Hepatic stellate cell (primary cell): Measurements from ENCODE around the gene BMERB1.
A peak's percentile ranks its signal among the peaks of the same experiment; 100 is the strongest.
"Not testable (repeated sequence)": the region's sequence is repeated elsewhere in the genome, so short reads cannot be mapped to it uniquely, and the experiment has no call there.

Source experiments
- DNase-seq: peaks from one replicate; pipeline ENCODE4 v3.0.0; 2011; ENCODE audit warnings: low spot score

Gene BMERB1

DNA sequence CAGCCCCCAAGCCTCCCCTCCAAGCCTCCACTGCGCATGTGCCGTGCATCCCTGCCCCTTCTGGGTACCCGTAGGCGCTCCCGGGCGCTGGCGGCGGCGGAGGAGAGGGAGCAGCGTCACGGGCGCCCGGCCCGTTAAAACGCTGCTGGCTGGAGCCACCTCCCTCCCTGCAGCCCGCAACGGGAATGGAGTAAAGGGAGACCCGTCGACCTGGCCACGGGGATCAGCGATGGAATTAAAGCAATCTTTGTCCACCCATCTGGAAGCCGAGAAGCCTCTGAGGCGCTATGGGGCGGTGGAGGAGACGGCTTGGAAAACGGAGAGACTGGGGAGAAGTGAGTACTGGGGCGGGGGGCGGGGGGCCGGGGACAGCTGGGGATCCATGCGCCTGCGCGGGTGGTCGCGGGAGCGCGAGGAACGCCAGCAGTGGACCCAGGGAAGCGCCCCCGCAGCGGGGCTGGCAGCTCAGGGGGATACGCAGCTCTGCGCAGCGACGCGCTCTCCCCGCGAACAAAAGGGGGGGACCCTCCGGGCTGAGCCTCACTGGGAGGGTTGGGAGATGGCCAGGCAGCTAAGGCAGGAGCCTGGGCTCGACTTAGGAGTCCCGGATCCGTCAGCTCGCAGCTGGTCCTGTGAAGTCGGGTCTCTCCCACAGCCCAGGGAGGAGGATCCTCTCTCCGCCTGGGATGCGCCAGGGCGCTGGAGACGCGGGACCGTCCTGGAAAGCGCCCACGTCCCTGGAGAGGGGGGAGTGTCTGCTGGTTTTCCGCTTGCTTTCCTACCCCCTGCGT, at the start of gene BMERB1:
Gene BMERB1 (plus strand): TSS at position 164 of the 791 bp plus-strand sequence. CDS start 66 bp downstream, at position 230.
- peak; percentile 90 for DNase-seq

- not testable (repeated sequence) for DNase-seq
These were observed 46.3 kb upstream of the BMERB1 start for GRCh38 chr16:15388060-15388459.

GRCh38 chr16:15389916-15390315, 44.5 kb upstream of the BMERB1 start:
- not testable (repeated sequence) for DNase-seq

DNA sequence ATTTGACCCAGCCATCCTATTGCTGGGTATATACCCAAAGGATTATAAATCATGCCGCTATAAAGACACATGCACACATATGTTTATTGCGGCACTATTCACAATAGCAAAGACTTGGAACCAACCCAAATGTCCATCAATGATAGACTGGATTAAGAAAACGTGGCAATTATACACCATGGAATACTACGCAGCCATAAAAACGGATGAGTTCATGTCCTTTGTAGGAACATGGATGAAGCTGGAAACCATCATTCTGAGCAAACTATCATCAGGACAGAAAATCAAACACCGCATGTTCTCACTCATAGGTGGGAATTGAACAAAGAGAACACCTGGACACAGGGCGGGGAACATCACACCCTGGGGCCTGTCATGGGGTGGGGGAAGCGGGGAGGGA, 41.4 kb upstream of the BMERB1 start:
- not testable (repeated sequence) for DNase-seq

- not testable (repeated sequence) for DNase-seq
These were observed 38.5 kb upstream of the BMERB1 start, which contains the start of gene MPV17L for GRCh38 chr16:15395631-15396508. TSS of gene MPV17L (plus strand) at chr16:15395754. CDS start at chr16:15395898, 144 bp downstream.

GRCh38 chr16:15396509-15396829, 37.9 kb upstream of the BMERB1 start:
- not testable (repeated sequence) for DNase-seq

DNA sequence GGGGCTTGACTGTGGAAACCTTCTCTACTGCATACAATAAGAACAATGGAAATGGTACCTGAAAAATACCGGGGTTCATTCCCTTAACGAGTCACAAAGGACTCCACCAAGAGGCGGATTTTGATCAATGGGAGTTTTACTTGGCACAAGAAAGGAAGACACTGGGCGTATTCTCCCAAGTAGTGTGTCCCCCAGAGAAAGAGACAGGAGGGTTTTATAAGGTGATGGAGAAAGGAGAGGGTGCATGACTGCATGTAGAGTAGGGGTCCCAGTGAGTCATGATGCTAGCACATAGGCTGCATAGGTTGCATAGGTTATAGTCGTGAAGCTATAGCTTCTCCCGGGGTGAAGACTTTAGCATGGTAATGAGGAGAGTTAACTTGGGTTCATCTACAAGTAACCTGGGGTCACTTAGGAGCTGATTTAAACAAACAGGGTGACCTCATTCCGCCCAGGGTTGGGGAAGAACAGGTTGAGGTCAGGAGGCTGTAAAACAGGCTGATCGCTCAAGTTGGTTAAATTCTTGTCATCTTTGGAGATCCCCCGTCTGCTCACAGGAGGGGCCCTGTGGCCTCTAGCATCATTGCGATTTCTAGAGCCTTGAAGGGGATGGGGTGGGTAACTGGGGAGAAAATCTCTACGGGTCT, 37.3 kb upstream of the BMERB1 start:
- no peak for DNase-seq

DNA sequence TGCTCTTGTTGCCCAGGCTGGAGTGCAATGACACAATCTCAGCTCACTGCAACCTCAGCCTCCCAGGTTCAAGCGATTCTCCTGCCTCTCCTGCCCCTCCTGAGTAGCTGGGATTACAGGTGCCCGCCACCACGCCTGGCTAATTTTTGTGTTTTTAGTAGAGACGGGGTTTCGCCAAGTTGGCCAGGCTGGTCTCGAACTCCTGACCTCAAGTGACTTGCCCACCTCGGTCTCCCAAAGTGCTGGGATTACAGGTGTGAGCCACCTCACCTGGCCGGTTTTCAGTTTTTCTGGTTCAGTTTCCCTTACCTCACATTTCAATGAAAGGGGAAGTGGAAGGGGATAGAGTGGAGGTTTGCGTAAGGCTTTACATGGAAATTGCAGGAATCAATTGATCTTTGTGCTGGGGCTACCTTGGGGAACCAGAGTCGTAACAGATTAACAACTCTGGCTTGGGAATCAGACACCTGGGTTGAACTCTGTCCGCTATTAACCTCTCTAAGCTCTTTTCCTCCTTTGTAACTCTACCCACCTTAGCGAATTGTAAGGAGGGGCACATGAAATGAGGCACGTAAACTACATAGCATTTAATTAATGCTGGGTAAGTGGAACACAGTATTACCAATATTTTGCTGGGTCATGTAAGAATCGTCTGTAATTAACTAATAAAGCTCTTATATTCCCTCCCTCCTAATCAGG, 35.6 kb upstream of the BMERB1 start:
- DNase-seq, result no peak

GRCh38 chr16:15399317-15399716, 35.1 kb upstream of the BMERB1 start:
- no peak for DNase-seq

DNA sequence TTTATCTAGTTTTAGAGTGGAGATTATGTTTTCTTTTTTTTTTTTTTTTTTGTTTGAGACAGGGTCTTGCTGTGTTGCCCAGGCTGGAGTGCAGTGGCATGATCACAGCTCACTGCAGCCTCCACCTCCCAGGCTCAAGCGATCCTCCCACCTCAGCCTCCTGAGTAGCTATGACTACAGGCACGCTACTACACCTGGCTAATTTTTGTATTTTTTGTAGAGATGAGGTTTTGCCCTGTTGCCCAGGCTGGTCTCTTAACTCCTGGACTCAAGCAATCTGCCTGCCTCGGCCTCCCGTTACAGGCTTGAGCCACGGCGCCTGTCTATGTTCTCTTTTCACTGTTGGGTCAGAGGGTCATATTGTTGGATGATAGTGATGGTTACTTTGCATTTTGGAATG, 34.1 kb upstream of the BMERB1 start:
- DNase-seq, result not testable (repeated sequence)

GRCh38 chr16:15401972-15402371, 32.4 kb upstream of the BMERB1 start:
- DNase-seq, result no peak

GRCh38 chr16:15403392-15403995, 30.9 kb upstream of the BMERB1 start:
- no peak for DNase-seq

- DNase-seq, result not testable (repeated sequence)
These were observed 30.3 kb upstream of the BMERB1 start for GRCh38 chr16:15404091-15404490.

GRCh38 chr16:15404792-15405191, 29.6 kb upstream of the BMERB1 start:
- DNase-seq, result no peak

- DNase-seq, result not testable (repeated sequence)
These were observed 26.6 kb upstream of the BMERB1 start for GRCh38 chr16:15407756-15408155.

- DNase-seq, result not testable (repeated sequence)
These were observed 24.9 kb upstream of the BMERB1 start for GRCh38 chr16:15409476-15409875.

- no peak for DNase-seq
These were observed 18.8 kb upstream of the BMERB1 start for GRCh38 chr16:15415511-15415985.

- no peak for DNase-seq
These were observed 17.2 kb upstream of the BMERB1 start for GRCh38 chr16:15417197-15417596.

- DNase-seq, result no peak
These were observed 16.2 kb upstream of the BMERB1 start for GRCh38 chr16:15418206-15418605.

GRCh38 chr16:15421696-15422095, 12.7 kb upstream of the BMERB1 start:
- not testable (repeated sequence) for DNase-seq

DNA sequence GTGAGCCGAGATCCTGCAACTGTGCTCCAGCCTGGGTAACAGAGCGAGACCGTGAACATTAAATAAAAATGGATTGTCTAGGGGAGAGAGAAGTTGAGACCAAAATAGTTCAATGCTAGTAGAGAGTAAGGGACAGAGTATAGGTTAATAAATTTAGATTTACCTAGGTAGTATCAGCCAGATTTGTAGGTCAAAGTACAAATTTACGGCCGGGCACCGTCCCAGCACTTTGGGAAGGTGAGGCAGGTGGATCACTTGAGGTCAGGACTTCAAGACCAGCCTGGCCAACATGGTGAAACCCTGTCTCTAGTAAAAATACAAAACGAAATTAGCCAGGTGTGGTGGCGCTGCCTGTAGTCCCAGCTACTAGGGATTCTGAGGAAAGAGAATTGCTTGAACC, 12.2 kb upstream of the BMERB1 start:
- DNase-seq, result no peak
